DMS 273 treated with DMSO at 0.1 percent for 48 hours (cell line): ENCODE data around the gene TENM3.
"Not testable (repeated sequence)": the region's sequence is repeated elsewhere in the genome, so short reads cannot be mapped to it uniquely, and the experiment has no call there.

Source experiments
- DNase-seq: peaks from one replicate; lab custom pipeline; 2025; lab: John Stamatoyannopoulos, UW

TENM3 gene

DNA sequence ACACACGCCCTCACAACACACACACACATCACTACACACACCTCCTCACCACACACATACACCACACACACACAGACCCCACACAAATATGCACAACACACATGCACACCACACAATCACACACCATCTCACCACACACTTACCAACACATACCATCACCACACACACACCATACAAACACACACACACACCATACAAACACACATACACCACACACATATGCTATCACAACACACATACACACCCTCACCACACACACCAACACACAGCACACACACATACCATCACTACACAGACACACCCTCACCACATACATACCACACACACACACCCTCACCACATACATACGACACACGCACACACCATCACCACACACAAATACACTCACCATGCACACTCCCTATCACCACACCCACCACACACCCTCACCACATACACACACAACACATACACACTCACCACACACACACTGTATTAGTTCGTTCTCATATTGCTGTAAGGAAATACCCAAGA lies 567.0 kb downstream of the TENM3 start:
- DNase-seq, result no peak

DNA sequence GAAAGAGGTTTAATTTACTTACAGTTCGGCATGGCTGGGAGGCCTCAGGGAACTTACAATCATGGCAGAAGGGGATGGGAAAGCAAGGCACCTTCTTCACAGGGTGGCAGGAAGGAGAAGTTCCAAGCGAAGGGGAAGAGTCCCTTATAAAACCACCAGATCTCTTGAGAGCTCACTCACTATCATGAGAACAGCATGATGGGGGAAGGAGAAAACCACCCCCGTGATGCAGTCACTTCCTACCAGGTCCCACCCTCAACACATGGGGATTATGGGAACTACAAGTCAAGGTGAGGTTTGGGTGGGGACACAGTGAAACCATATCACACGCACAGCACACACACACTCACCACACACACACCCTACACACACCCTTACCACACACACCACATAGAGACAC lies 569.7 kb downstream of the TENM3 start:
- DNase-seq, result no peak

DNA sequence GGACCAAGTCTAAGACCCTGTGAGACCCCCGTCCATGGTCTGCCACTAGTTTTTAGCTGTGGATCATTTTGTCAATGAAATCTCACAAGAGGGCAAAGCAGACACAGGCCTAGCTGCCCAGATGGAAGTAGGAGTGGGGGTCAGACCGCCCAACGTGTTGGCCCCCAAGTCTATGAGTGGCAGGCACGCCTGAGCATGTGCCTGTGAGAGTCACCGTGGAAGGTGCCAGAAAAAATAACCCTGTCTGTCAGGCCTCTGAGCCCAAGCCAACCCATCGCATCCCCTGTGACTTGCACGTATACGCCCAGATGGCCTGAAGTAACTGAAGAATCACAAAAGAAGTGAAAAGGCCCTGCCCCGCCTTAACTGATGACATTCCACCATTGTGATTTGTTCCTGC lies 570.9 kb downstream of the TENM3 start:
- DNase-seq, result not testable (repeated sequence)

DNA sequence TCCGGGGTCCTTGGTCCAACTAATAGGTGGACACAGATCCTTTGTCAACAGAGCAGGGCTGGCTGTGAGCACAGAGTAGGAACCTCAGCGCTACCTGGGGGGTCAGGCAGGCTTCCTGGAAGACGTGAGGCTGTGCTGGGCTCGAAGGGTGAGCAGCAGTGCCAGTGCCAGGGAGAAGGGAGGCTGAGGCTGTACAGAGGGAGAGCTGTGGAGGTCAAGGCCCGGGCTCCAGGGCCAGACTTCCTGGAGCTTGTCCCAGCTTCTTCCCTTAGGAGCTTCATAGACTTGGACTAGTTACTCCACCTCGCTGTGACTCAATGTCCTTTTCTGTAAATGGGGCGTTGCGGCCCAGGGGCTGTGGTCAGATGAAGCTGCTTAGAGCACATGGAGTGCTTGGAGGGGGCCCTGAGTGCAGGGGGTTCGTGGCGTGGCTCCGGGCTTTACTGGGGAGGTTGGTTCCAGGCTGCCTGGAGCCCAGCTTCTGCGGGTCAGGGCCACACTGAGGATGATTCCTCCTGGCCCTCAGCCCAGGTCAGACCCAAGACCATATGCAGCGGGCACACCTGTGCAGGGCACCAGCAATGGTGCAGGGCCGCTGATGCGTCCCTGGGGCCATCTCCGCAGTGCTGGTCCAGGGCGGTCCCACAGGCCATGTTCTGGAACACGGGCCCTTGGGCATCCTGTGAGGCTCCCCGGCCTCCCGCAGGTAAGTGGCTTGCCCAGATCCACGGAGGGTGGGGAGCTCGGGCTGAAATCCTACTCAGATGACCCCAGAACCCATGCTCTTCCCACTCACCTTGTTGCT lies 575.9 kb downstream of the TENM3 start:
- DNase-seq, result no peak

DNA sequence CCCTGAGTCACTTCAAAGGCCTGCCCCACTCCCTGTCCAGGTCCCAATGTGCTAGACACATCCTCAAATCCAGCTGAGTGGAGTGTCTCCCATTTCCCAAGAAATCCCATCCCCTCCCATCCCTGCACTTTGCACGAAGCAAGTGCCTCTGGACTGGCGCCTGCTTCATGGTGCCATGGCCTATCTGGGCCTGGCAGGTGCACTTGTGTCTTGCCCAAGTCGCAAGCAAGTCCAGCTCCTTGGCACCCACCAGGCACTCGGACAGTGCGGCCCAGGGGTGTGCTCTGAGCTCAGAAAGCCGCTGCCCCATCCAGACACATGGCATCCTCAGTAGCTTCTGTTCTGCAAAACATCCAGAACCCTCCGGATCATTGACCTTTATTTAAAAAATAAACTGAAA lies 576.5 kb downstream of the TENM3 start:
- DNase-seq, result no peak

DNA sequence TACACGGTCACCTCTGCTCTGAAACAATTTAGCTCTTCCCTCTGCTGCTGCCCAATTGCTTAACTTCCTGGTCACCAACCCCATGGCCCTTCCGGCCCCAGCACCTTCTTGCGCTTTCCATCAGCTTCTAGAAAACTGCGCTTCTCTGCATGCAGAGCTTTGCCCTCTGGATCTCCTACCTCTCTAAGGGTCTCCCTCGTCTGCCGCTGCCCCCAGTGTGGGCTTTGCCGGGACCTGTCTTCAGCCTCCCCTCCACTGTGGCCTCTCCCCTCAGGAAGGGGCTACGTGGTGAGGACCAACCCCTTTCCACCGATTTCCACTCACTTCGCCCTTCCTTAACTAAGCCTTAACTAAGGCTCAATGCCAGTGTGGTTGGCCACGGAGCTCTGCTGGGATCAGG lies 579.4 kb downstream of the TENM3 start:
- no peak for DNase-seq

DNA sequence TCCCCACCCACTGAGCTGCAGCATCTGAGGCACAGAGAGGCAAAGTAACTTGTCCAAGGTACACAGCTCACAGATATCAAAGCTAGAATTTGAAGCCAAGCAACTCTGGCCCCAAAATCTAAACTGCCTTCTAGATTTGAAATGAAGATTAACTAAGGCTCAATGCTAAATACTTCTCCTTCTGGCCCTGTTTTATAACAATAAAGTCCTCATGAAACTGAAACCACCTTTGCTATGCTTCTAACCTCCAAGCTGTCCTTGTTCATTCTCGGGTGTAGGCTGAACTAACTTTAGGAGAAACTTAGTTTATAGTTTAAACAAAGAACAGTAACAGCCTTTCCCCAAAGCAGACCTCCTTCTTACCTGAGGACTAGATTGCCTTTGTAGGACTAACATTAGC lies 580.4 kb downstream of the TENM3 start:
- DNase-seq, result no peak

DNA sequence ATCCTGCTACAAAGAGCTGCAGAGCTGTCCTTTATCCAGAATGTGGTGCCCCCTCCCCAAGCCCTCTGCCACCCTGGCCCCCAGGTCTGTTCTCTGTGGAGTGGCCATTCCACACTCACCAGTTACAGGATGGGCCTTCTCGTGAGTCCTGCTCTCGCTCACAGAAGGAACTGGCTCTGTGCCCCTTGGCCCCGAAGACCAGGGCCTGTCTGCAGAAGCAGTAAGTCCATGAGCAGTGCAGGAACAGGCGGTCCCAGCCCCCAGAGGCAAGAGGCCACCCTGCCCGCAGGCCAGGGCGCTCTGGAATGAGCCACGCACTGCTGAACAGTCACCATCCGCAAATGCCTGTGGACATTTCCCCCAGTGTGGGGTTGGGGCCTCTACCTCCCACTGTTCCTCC lies 581.8 kb downstream of the TENM3 start:
- DNase-seq, result no peak

DNA sequence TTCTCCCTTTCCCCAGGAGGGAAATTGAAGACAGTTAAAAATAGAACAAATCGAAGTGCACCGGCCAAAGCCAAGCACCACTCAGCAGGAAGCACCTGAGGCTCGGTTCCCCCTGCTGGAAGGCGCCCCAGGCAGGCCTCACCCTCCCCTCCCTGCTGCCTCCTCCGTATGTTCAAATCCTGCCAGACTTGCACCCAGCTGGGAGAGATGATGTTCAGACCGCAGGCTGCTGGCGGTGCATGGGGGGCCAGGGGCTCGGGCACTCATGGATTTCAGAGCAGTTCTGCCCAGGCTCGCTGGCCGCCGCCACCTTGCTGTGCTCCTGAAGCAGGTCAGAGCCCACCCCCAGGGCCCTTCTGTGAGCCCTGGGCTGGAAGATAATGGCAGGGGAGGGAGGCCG lies 582.6 kb downstream of the TENM3 start:
- no peak for DNase-seq

DNA sequence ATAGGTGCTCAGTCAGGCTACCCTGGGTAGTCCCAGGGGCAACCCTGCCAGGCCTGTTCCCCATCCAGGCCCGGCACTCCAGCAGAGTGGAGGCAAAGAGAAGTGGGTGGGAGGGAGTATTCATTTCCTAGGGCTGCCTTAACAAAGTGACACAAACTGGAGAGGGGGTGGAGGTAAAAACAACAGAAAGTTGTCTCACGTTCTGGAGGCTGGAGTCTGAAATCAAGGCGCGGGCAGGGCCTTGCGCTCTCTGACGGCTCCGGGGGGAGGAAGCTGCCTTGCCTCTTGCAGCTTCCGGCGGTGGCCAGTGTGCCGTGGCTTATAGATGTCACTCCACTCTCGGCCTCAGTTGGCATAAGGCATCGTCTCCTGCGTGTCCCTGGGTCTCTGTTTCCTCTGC lies 583.2 kb downstream of the TENM3 start:
- no peak for DNase-seq

DNA sequence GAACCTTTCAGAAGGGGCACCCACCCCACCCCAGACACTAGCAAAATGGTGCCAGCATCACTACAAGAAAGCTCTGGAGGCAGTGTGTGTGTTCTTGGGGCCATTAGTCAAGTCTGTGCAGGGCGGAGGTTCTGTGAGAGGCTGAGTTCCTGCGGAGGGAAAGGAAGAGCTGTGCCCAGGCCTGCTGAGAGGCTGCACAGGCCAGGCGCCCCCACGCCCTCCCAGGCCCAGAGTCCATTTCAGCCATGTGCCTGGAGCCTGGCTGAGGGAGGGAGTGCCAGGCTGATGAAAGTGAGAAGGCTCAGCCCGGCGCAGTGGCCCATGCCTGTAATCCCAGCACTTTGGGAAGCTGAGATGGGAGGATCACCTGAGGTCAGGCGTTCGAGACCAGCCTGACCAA lies 584.0 kb downstream of the TENM3 start:
- DNase-seq, result no peak

DNA sequence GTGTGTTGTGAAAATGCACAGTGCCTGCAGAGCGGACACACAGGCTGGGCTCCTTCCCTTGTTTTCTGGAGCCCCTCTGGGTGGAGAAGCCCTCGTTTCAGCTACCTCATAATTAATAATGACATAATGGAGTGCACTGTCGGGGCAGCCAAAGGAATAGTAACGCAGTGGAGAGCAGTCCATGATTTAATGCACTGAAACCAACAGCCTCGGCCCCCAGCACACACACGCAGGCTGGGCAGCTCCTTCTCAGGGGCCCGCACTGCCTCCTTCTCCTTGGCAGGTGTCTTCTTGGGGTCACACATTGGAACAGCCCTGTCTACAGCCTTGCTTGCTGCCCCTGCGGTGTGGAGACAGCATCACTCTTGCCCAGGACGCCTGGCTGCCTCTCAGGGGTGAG lies 584.8 kb downstream of the TENM3 start:
- no peak for DNase-seq

DNA sequence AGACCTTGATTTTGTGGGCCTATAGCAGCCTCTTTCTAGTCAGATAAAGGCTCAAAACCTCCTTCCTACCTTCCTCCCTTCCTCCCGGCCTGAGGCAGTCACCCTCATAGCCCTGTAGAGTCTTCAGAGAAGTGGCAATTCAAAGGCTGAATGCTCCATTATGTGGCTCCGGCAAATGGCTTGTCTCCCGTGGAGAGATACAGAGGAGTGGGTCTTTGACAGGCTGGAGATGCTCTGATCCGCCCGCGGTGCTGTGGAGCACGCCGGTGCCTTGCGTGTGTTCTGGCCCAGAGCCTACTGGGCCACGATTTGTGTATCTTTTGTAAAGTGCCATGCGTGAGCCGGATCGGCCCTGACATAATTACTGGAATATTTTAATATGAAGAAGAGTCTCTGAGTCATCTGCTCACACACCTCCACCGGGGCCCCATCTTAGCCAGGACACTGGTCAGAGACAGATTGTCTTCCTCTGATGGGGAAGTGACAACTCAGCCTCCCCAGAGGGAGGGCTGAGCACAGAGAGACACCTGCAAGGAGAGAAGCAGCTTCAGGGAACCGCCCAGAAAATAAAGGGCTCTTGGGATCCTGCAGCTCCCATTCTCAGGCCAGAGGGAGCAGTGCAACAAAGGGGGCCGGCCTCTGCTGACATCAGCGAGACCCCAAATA lies 585.3 kb downstream of the TENM3 start:
- DNase-seq, result no peak

DNA sequence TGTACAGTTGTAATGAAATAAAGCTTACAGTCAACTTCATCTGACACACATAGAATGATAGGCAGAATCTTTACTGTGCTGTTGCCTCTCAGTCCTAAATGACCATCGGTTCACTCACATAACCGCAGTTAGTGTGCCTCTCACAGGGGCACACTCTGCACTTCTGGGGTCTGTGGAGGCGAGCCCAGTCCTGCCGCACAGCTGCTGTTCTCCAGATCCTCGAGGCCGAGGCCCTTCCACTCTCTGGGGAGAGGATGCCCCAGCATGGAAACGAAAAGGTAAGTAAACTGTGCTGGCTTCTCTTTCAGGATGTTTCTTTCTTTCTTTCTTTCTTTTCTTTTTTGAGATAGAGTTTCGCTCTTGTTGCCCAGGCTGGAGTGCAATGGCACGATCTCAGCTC lies 586.0 kb downstream of the TENM3 start:
- DNase-seq, result no peak

DNA sequence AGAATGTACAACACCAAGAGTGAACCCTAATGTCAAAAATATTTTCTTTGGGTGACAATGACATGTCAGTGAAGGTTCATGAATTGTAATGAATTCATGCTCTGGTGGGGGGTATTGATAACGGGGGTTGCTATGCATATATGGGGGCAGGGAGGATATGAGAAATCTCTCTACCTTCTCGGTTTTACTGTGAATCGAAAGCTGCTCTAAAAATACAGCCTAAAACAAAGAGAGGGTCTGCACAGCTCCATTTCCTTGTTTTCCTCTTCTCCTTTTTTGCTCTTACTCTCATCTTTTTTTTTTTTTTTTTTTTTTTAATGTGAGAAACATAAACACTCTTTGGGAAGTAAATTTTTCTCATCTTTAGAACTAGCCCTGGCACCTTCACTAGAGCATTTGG lies 588.2 kb downstream of the TENM3 start:
- DNase-seq, result no peak

DNA sequence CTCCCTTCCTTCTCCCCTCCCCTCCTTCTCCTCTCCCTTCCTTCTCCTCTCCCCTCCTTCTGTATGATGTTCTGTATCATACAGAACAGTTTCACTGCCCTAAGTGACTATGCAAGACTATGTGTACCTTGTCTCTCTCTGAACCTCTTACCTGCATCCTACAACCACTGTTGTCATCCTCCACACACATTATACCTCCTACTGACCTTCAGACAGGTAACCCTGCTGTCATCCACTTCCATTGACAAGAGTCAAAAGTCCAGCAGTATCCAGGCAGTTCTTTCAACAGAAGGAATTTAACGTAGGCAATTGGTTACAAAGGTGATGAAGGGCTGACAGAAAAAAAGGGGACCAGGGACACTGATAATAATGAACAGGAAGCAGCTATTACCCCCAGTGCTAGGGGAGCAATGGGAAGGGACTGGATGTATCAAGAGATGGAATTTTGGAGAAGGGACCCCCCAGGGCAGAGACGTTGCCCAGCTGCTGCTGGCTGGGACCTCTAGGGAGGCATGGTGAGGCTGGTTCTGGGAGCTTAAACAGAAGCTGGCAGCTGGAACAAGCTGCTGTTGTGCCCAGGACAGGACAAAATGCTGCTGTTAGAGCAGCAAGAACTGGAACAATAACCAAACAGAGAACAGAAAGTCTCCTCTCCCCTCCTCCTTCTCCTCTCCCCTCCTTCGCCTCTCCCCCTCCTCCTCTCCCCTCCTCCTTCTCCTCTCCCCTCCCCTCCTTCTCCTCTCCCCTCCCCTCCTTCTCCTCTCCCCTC lies 589.3 kb downstream of the TENM3 start:
- DNase-seq, result no peak

DNA sequence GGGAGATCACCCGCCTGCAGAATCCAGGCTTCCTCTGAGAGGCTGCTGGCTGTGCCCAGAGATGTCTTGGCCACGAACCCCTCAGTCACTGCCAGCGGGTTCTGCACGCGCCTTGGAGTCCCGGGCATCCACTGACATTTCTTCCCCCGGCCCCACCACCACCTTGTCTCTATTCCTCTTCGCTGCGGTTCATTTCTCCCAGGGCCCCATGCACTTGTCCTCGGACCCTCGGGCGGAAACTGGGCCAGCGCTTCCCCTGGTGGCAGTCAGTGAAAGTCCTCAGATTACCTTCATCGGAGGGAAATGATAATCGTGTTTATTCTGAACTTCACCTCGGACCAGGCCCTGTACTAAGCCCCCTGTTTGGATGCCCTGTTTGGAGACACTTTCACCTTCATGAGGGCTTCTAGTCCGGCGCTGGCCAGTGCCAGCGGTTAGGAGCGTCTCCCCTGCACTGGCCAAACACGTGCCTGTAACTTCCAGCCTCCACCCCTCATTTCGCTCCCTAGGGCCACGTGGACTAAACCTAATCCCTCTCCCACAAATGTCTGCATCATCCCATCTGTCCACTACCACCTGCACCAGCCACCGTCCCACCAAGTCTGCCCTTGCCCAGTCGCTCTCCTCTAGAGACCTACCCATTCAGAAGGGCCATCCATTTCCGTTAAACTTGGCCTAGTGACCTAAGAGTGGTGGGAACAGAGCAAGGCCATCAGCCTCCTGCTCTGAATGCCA lies 592.0 kb downstream of the TENM3 start:
- no peak for DNase-seq

DNA sequence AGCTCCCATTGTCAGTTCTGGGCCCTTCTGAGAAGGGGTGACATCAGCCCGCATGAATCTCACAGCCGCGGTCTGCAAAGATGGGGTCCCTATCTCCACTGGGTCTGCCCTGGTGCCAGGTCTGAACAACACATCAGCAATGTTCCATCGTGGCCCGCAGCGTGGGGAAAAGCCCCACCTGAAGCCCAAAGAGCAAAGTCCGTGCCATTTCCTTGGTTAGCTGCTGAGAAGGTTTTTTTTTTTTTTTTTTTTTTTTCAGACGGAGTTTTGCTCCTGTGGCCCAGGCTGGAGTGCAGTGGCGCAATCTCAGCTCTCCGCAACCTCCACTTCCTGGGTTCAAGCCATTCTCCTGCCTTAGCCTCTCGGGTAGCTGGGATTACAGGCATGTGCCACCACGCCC lies 594.6 kb downstream of the TENM3 start:
- DNase-seq, result no peak

DNA sequence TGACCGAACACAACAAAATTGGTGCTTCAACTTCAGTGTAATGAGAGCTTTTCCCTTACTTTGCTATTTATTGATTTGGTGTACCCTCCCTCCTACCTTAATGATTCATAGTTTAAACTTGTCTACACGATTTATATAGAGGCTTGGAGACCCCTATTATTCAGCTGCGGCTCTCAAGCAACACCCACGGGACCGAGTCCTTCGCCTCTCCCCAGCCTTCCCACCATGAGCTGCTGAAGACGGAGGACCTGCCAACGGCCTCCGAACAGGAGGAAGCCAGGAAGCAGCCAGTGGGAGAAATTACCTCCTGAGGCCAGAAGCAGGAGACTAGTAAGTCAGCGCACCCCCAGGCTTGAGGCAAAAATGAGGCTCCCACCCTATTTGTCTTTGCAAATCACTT lies 595.3 kb downstream of the TENM3 start:
- no peak for DNase-seq

DNA sequence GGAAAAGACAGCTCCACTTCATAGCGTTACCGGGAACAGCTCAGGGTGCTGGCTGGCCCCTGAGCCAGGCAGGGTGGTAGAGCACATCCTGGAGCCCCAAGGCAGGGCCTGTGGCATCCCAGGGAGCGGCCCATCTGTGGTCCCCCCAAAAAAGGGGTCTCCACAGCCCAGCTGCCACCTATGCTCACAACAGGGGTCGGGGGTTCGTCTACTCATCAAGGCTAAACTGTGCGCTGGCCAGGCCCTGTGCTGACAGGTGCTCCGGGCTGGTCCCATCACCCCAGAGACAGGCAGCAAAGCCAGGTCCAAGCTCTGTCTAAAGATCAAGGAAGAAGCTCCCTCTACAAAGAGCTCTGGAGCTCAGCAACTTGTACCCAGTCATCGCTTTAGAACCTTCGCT lies 596.1 kb downstream of the TENM3 start:
- DNase-seq, result no peak

DNA sequence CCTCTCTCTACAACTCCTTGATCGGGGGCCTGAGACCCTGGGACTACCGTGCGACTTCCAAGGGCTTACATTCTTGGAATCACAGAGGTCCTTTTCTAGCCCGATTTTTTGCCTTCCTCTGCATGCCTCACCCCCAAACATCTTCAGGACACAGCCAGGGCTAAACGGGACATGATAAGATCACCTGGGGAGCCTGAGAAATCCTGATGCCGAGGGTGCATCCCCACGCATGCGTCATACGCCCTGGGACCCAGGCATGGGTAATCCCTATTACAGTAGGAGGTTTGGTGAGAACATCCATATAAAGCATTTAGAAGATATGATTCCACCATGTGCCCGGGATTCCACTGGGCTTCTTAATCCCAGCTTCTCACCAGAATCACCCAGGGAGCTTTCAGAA lies 596.9 kb downstream of the TENM3 start:
- DNase-seq, result no peak

DNA sequence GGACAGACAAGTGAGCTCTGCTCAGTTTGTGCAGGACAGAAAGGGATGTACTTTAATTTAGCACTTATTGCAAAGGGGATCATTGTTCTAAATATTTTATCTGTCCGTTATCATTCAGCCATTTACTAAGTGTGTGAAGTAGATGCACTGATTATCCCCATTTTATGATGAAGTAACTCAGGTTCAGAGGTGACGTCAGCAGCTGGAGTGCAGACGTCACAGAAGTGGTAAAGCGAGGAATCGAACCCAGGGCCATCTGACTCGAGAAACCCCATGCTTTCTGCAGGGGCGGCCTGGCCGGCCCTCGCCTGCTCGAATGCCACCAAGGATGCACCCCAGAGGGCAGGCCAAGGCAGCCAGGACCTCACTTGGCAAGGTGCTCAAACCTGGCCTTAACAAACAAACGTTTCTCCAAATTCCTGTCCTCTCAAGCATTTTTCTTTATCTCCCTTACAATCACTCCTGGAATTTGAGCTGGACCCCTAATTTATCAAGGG lies 599.0 kb downstream of the TENM3 start:
- DNase-seq, result no peak
